Myocyte (in vitro differentiated cells): Measurements from ENCODE around the gene IL17RA. TPM values are rescaled to one million over a fixed set of nuclear protein-coding genes. Genes with fewer than 3 reads are reported as not detected.

Experiments used
- DNase-seq: peaks from one replicate; pipeline ENCODE4 v3.0.0-alpha.2; 2012; ENCODE audit warnings: low read depth
- total RNA-seq: library from RNA; depleted of rRNA; stranded (reverse); fragments of >200 nt; gene quantifications from 2 replicates; pipeline ENCODE4 v1.2.3, GENCODE V29; 2014

IL17RA gene
- total RNA-seq, 1 donor from 2014 or later = 5.9 TPM

DNA sequence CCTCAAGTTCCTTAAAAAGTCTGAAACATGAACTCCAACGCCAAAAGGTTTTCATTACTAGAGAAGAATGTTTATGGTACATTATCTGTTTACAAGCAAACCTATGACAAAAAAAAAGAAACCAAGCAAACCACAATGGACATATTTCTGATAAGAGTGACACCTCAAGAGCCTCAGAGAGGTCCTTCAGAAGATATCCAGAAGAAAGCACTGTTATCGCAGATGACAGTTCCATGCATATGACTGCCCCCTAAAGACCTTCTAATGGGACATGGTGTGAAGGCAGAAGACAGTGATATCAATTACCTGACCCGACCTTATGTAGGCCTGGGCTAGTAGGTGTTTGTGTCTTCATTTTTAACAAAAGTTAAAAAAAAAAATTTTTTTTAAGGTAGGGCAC, 71.1 kb downstream of the IL17RA start:
- no peak for DNase-seq

DNA sequence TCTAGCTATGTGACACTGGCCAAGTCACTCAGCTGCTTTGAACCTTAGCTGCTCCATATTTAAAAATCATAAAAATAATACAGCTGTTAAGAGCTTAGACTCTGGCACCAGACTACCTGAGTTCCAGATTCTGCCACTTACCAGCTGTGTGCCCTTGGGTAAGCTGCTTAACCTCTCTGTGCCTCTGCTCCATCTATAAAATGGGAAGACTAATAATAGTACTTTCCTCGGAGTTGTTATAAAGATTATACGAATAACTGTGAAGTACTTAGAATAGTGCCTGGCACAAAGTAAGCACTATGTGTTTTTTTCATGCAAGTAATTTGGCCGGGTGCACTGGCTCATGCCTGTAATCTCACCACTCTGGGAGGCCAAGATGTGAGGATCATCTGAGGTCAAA, 72.9 kb downstream of the IL17RA start:
- no peak for DNase-seq

DNA sequence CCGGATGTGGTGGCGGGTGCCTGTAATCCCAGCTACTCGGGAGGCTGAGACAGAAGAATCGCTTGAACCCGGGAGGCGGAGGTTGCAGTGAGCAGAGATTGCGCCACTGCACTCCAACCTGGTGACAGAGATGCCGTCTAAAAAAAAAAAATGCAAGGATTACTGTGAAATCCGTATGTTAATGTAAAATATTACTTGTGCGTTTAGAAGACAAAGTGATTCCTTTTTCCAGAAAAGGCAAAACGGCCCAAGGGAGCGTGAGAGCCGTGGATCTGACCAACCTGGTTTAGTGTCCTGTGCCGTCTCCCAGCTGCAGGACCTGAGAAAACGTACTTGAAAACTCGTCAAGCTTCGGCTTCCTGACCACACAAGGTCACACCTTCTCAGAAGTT, 73.4 kb downstream of the IL17RA start:
- no peak for DNase-seq

- peak; percentile 88 for DNase-seq
Measured at GRCh38 chr22:17158568-17159503, 74.0 kb downstream of the IL17RA start, which contains the start of gene HDHD5. TSS of gene HDHD5 (minus strand) at chr22:17159277. CDS start at chr22:17159251, 26 bp downstream.

DNA sequence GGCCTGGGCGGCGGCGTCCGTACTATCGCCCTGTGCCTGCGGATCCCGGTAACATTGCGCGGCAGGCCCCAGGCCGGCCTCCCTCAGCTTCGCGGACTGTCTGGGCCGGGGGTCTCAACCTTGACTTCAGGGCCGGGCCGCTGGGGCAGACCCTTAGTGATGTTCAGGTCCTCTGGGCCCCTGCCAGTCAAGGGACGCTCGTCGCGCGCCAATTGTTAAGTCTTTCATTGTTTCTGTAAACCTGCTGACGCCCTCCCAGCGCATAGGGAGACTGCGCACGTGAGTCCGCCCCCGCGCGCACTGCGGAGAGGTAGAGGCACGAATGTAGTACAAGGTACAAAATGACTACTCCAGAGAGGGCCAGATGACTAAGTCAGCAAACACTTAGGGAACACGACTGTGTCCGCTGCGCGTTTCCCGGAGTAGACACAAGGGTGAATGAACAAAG, 74.7 kb downstream of the IL17RA start:
- peak; percentile 53 for DNase-seq

GRCh38 chr22:17161991-17162390, 77.2 kb downstream of the IL17RA start:
- DNase-seq = no peak

- no peak for DNase-seq
Measured at GRCh38 chr22:17162731-17163130, 77.9 kb downstream of the IL17RA start.

- DNase-seq = no peak
Measured at GRCh38 chr22:17164392-17165024, 79.7 kb downstream of the IL17RA start.

Other genes with a start within 250 kb of the IL17RA start
- not detected in 2 replicates for gene GAB4, start 76.8 kb upstream of the IL17RA start, total RNA-seq
- 2.8 and 3.2 TPM in 2 replicates for gene TMEM121B, start 36.4 kb downstream of the IL17RA start, total RNA-seq
- gene HDHD5, start 74.3 kb downstream of the IL17RA start, total RNA-seq = 60.1 and 72.0 TPM in 2 replicates
- gene ADA2, start 134.4 kb downstream of the IL17RA start, total RNA-seq = 0.99 and 1.2 TPM in 2 replicates